Trophoblast cell (in vitro differentiated cells and primary cell): ENCODE data around the gene P2RY8.
"Not testable (repeated sequence)": the region's sequence is repeated elsewhere in the genome, so short reads cannot be mapped to it uniquely, and the experiment has no call there.

ENCODE experiments used
- DNase-seq, 2 donors: peaks; one replicate each; pipeline ENCODE4 v3.0.0-alpha.2; 2016
- H2AFZ ChIP-seq: 2 replicates; pipeline ENCODE4 v1.6.1; 2013; ENCODE audit warnings: low read length, moderate library complexity, mild to moderate bottlenecking; ENCODE audit not compliant: insufficient read depth, poor library complexity
- H2AK5ac ChIP-seq: 2 replicates; pipeline ENCODE4 v1.6.1; 2013; ENCODE audit warnings: mild to moderate bottlenecking, low read length
- H2BK120ac ChIP-seq: 2 replicates; pipeline ENCODE4 v1.6.1; 2013; ENCODE audit warnings: low read length, mild to moderate bottlenecking, moderate library complexity; ENCODE audit not compliant: insufficient read depth, poor library complexity
- H2BK12ac ChIP-seq: 2 replicates; pipeline ENCODE4 v1.6.1; 2013; ENCODE audit warnings: mild to moderate bottlenecking, low read length, moderate library complexity
- H2BK5ac ChIP-seq: 2 replicates; pipeline ENCODE4 v1.6.1; 2013; ENCODE audit warnings: low read length, low read depth, moderate library complexity, mild to moderate bottlenecking; ENCODE audit not compliant: poor library complexity
- H3K14ac ChIP-seq: 2 replicates; pipeline ENCODE4 v1.6.1; 2013; ENCODE audit warnings: mild to moderate bottlenecking, low read length
- H3K18ac ChIP-seq: 2 replicates; pipeline ENCODE4 v1.6.1; 2013; ENCODE audit warnings: mild to moderate bottlenecking, low read length
- H3K23ac ChIP-seq: 2 replicates; pipeline ENCODE4 v1.6.1; 2013; ENCODE audit warnings: low read length
- H3K27ac ChIP-seq: 2 replicates; pipeline ENCODE4 v1.5.1; 2013; ENCODE audit warnings: low read depth, mild to moderate bottlenecking, inconsistent platforms, low read length, moderate library complexity
- H3K27me3 ChIP-seq: 2 replicates; pipeline ENCODE4 v1.6.1; 2013; ENCODE audit warnings: inconsistent platforms, mild to moderate bottlenecking, low read length, moderate library complexity; ENCODE audit not compliant: insufficient read depth
- H3K36me3 ChIP-seq, 2 experiments: 1 replicate in 1 of 2; 2 replicates in 1 of 2; pipeline ENCODE4 v1.6.1; 2013; ENCODE audit warnings: low read length in 2 of 2, mild to moderate bottlenecking in 2 of 2, moderate library complexity in 1 of 2; ENCODE audit not compliant: insufficient read depth in 2 of 2, control insufficient read depth in 1 of 2
- H3K4ac ChIP-seq: 2 replicates; pipeline ENCODE4 v1.6.1; 2013; ENCODE audit warnings: low read depth, mild to moderate bottlenecking, low read length, moderate library complexity
- H3K4me1 ChIP-seq, 2 experiments: 1 replicate in 1 of 2; 2 replicates in 1 of 2; pipeline ENCODE4 v1.6.1; 2013; ENCODE audit warnings: low read length in 2 of 2, mild to moderate bottlenecking in 2 of 2, moderate library complexity in 1 of 2; ENCODE audit not compliant: insufficient read depth in 2 of 2, control insufficient read depth in 1 of 2
- H3K4me2 ChIP-seq: 2 replicates; pipeline ENCODE4 v1.6.1; 2013; ENCODE audit warnings: inconsistent platforms, mild to moderate bottlenecking, low read length, moderate library complexity
- H3K4me3 ChIP-seq: 2 replicates; pipeline ENCODE4 v1.5.1; 2013; ENCODE audit warnings: mild to moderate bottlenecking, low read depth, low read length, inconsistent platforms
- H3K79me1 ChIP-seq: one replicate; pipeline ENCODE4 v1.6.1; 2013; ENCODE audit warnings: low read length
- H3K79me2 ChIP-seq: 2 replicates; pipeline ENCODE4 v1.6.1; 2013; ENCODE audit warnings: low read length, mild to moderate bottlenecking; ENCODE audit not compliant: control insufficient read depth, insufficient read depth, poor library complexity
- H3K9ac ChIP-seq: 2 replicates; pipeline ENCODE4 v1.6.1; 2013; ENCODE audit warnings: mild to moderate bottlenecking, low read length
- H3K9me3 ChIP-seq: 2 replicates; pipeline ENCODE4 v1.6.1; 2013; ENCODE audit warnings: low read depth, mild to moderate bottlenecking, control low read depth, inconsistent platforms, low read length; ENCODE audit not compliant: insufficient read depth
- H4K12ac ChIP-seq: 2 replicates; pipeline ENCODE4 v1.6.1; 2013; ENCODE audit warnings: low read depth, mild to moderate bottlenecking, low read length, moderate library complexity
- H4K8ac ChIP-seq: 2 replicates; pipeline ENCODE4 v1.6.1; 2013; ENCODE audit warnings: low read depth, mild to moderate bottlenecking, low read length, moderate library complexity
- H4K91ac ChIP-seq: one replicate; pipeline ENCODE4 v1.6.1; 2013; ENCODE audit warnings: low read depth, mild to moderate bottlenecking, low read length, moderate library complexity
- WGBS: extraction: QIAGEN DNeasy Blood & Tissue Kit; methylation state at CpG from one replicate; pipeline ENCODE4 v1.1.7; 2013; ENCODE audit warnings: missing lambda C conversion rate; ENCODE audit not compliant: insufficient read length, insufficient coverage; ENCODE audit errors: extremely low coverage; 5-methylcytosine and 5-hydroxymethylcytosine counted together

The P2RY8 gene

DNA sequence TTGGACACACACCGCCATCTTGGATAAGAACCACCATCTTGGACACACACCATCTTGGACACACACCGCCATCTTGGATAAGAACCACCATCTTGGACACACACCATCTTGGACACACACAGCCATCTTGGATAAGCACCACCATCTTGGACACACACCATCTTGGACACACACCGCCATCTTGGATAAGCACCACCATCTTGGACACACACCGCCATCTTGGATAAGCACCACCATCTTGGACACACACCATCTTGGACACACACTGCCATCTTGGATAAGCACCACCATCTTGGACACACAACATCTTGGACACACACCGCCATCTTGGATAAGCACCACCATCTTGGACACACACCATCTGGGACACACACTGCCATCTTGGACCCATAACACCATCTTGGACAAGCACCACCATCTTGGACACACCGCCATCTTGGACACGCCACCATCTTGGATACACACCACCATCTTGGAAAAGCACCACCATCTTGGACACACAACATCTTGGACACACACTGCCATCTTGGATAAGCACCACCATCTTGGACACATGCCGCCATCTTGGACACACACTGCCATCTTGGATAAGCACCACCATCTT is 88.9 kb downstream of the P2RY8 start:
- not testable (repeated sequence) for H3K36me3 ChIP-seq, H3K79me1 ChIP-seq, H4K12ac ChIP-seq, H2AK5ac ChIP-seq, H3K4me2 ChIP-seq, H2BK5ac ChIP-seq, H3K79me2 ChIP-seq, H3K23ac ChIP-seq, H3K4ac ChIP-seq, H4K91ac ChIP-seq, H3K27me3 ChIP-seq, H3K4me3 ChIP-seq, H2AFZ ChIP-seq, H4K8ac ChIP-seq, DNase-seq, H3K14ac ChIP-seq, H2BK120ac ChIP-seq, H3K18ac ChIP-seq, H3K9ac ChIP-seq, H3K27ac ChIP-seq, H2BK12ac ChIP-seq, H3K4me1 ChIP-seq
- no CpG with 5 or more reads among the region's 8 CpGs for WGBS
- peaks cover 24% of the 10 kb centered on the region for H3K9me3 ChIP-seq

DNA sequence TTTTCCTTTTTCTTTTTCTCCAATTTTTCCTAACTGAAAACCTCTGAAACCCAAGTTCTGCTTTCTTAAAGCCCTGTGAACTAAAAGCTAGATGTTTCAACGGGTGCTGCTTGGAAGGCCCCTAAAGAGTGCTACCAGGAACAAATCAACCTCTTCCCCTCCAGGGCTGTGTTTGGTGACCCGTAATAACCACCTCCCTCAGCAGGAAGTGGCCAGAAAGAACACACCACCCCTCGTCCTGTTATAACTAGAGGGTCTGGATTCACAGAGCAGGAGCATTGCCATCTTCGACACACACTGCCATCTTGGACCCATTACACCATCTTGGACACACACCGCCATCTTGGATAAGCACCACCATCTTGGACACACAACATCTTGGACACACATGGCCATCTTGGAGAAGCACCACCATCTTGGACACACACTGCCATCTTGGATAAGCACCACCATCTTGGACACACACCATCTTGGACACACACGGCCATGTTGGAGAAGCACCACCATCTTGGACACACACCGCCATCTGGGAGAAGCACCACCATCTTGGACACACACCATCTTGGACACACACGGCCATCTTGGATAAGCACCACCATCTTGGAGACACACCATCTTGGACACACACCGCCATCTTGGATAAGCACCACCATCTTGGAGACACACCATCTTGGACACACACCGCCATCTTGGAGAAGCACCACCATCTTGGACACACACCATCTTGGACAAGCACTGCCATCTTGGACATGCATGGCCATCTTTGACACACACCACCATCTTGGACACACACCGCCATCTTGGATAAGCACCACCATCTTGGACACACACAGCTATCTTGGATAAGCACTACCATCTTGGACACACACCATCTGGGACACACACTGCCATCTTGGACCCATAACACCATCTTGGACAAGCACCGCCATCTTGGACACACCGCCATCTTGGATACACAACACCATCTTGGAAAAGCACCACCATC is 89.7 kb downstream of the P2RY8 start:
- not testable (repeated sequence) for H2BK120ac ChIP-seq, H4K91ac ChIP-seq, H4K8ac ChIP-seq, H4K12ac ChIP-seq, H3K4me2 ChIP-seq, H3K27me3 ChIP-seq, H3K4ac ChIP-seq, H3K27ac ChIP-seq, H3K4me3 ChIP-seq, H2BK12ac ChIP-seq, DNase-seq, H2BK5ac ChIP-seq, H3K4me1 ChIP-seq, H3K14ac ChIP-seq, H3K23ac ChIP-seq, H2AFZ ChIP-seq, H3K79me2 ChIP-seq, H2AK5ac ChIP-seq, H3K36me3 ChIP-seq, H3K79me1 ChIP-seq, H3K18ac ChIP-seq
- Histone ChIP-seq H3K9me3 (peaks cover 27% of the 10 kb centered on the region), H3K9ac (peak overlapping the region; percentile 63)
- no CpG with 5 or more reads among the region's 13 CpGs for WGBS

DNA sequence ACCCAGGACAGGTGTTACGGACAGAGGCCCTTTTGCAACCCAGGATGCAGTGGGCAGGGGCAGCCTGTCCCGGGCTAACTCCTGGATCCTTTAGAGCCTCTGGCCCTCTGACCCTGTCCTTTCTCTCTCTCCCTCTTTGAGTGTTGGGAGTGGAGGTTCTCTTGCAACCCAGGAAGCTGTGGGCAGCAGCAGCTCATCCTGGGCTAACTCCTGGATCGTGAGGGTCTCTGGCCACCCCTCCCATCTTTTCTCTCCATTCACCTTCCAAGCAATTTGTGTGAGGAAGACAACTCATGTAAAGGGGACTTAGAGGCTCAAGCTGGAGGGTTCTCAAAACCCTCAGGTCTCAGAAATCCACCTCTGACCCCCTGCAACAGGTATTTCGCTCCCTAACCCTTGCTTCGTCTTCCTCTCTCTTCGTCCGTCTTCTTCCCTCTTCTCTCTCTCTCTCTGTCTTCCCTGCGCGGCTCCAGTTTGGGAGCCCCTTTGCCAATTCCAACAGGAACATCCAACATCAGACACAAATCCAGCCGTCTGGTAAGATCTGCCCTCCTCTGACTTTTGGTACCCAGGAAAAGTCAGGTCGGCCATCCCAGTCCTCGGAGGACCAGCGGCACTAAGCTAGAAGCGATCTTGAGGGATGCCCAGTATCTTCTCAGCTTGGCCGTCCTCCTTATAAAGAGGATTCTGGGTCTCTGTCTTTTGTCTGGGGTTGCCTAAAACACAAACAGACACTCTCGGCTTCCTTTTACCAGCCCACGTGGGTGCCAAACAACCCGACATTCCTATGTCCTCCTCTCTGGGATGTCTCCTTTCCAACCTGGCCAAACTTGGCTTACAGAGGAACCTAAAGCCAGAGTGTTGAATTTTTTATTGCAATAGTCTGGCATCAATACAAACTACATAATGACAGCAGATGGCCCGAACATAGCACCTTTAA is 92.2 kb downstream of the P2RY8 start:
- H2BK12ac ChIP-seq = no peak overlapping the region
- H3K14ac ChIP-seq = no peak overlapping the region
- H3K9me3 ChIP-seq = peaks cover 25% of the 10 kb centered on the region
- no peaks in the 10 kb centered on the region for H3K79me2 ChIP-seq
- H4K8ac ChIP-seq = no peak overlapping the region
- no peak for DNase-seq
- H2AFZ ChIP-seq = no peak overlapping the region
- H3K4me1 ChIP-seq = no peaks in the 10 kb centered on the region
- H3K9ac ChIP-seq = no peak overlapping the region
- H3K4me3 ChIP-seq = no peak overlapping the region
- no peaks in the 10 kb centered on the region for H3K27me3 ChIP-seq
- H3K4me2 ChIP-seq = no peak overlapping the region
- no peak overlapping the region for H3K18ac ChIP-seq
- H2BK5ac ChIP-seq = no peak overlapping the region
- H3K4ac ChIP-seq = no peak overlapping the region
- no peak overlapping the region for H4K91ac ChIP-seq
- H2BK120ac ChIP-seq = no peak overlapping the region
- H3K23ac ChIP-seq = no peak overlapping the region
- no peak overlapping the region for H3K27ac ChIP-seq
- H4K12ac ChIP-seq = no peak overlapping the region
- WGBS = no CpG with 5 or more reads among the region's 19 CpGs
- H2AK5ac ChIP-seq = no peak overlapping the region
- H3K79me1 ChIP-seq = no peaks in the 10 kb centered on the region
- H3K36me3 ChIP-seq = peaks cover 1 to 10% of the 10 kb centered on the region in 2 experiments

DNA sequence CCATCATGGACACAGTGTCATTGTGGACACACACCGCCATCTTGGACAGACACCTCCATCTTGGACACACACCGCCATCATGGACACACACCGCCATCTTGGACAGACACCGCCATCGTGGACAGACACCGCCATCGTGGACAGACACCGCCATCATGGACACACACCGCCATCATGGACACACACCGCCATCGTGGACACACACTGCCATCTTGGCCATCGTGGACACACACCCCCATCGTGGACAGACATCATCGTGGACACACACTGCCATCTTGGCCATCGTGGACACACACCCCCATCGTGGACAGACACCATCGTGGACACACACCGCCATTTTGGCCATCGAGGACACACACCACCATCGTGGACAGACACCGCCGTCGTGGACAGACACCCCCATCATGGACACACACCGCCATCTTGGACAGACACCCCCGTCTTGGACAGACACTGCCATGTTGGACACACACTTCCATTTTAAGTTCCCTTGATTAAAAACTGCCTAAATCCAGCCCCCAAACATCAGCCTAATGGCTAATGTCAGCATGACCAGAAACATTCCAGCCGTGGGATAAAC is 93.4 kb downstream of the P2RY8 start:
- Histone ChIP-seq H3K9ac (no peak overlapping the region), H2AK5ac (no peak overlapping the region)

More for the DNA sequence above, 93.4 kb downstream of the P2RY8 start:
- no peak overlapping the region for H3K18ac ChIP-seq
- DNase-seq = no peak
- H3K79me1 ChIP-seq = no peaks in the 10 kb centered on the region
- no peak overlapping the region for H2BK120ac ChIP-seq
- peaks cover 9 to 18% of the 10 kb centered on the region in 2 experiments for H3K36me3 ChIP-seq
- peak overlapping the region; percentile 60 for H3K4me3 ChIP-seq
- no peak overlapping the region for H3K14ac ChIP-seq
- no peak overlapping the region for H2BK12ac ChIP-seq
- H3K27ac ChIP-seq = no peak overlapping the region
- no peak overlapping the region for H4K91ac ChIP-seq
- H4K12ac ChIP-seq = no peak overlapping the region
- H3K27me3 ChIP-seq = no peaks in the 10 kb centered on the region
- no peak overlapping the region for H4K8ac ChIP-seq
- no peak overlapping the region for H2AFZ ChIP-seq
- H3K23ac ChIP-seq = no peak overlapping the region
- peaks cover 25% of the 10 kb centered on the region for H3K9me3 ChIP-seq
- H3K79me2 ChIP-seq = no peaks in the 10 kb centered on the region
- no peak overlapping the region for H3K4ac ChIP-seq
- H3K4me1 ChIP-seq = no peaks in the 10 kb centered on the region
- WGBS = no CpG with 5 or more reads among the region's 26 CpGs
- H3K4me2 ChIP-seq = no peak overlapping the region
- H2BK5ac ChIP-seq = no peak overlapping the region
